Measurements from ENCODE around the gene CGREF1. TPM values are rescaled to one million over a fixed set of nuclear protein-coding genes. Genes with fewer than 3 reads are reported as not detected.

Gene CGREF1
- total and polyA plus RNA-seq, 2 donors (not counting 1 experiment from before 2014, with no cell fraction given): not detected

DNA sequence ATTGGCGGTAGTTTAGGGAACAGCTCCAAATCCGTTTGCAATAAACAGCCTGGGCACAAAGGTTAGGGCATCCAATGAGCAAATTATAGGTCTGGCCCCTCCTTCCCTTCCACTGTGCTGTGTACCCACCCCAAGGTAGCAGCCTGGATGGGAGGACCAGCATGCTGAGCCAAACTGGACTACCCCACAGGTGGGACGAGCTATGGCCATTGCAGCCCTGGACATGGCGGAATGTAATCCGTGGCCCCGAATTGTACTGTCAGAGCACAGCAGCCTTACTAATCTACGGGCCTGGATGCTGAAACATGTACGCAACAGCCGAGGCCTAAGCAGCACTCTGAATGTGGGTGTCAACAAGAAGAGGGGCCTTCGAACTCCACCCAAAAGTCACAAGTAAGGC lies 60.7 kb downstream of the CGREF1 start:
- no peaks in the 10 kb centered on the region for H4K20me1 ChIP-seq (ENCODE audit: control insufficient read depth, insufficient read depth, low read length, poor library complexity, severe bottlenecking)
- TF ChIP-seq, protein P1, sequence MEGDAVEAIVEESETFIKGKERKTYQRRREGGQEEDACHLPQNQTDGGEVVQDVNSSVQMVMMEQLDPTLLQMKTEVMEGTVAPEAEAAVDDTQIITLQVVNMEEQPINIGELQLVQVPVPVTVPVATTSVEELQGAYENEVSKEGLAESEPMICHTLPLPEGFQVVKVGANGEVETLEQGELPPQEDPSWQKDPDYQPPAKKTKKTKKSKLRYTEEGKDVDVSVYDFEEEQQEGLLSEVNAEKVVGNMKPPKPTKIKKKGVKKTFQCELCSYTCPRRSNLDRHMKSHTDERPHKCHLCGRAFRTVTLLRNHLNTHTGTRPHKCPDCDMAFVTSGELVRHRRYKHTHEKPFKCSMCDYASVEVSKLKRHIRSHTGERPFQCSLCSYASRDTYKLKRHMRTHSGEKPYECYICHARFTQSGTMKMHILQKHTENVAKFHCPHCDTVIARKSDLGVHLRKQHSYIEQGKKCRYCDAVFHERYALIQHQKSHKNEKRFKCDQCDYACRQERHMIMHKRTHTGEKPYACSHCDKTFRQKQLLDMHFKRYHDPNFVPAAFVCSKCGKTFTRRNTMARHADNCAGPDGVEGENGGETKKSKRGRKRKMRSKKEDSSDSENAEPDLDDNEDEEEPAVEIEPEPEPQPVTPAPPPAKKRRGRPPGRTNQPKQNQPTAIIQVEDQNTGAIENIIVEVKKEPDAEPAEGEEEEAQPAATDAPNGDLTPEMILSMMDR (IDR thresholded peaks at IDR 0.05): no peak
- TF ChIP-seq EZH2 (IDR thresholded peaks at IDR 0.05; ENCODE audit: borderline replicate concordance, insufficient read depth, low read depth, low read length, poor library complexity, severe bottlenecking): no peak
- Mint-ChIP-seq H3K27ac (no peak overlapping the region), H3K27me3 (no peaks in the 10 kb centered on the region), H3K4me3 (no peak overlapping the region), H3K9me3 (ENCODE audit: insufficient read depth) (no peaks in the 10 kb centered on the region), H3K4me1 (peaks cover under 1% of the 10 kb centered on the region)
- WGBS (ENCODE audit: insufficient coverage): 96% methylated on average over 9 of the region's 10 CpGs
- H3K9ac ChIP-seq (ENCODE audit: low read length): no peak overlapping the region
- DNase-seq: no peak
- no peaks in the 10 kb centered on the region for H3K79me2 ChIP-seq (ENCODE audit: control insufficient read depth, insufficient read depth, low read length)
- ATAC-seq (ENCODE audit: low read depth): no peak
- no peaks in the 10 kb centered on the region for H3K4me1 ChIP-seq (ENCODE audit: control insufficient read depth in 2 of 2, insufficient read depth in 2 of 2, low read length in 2 of 2)
- peaks cover 0 to 30% of the 10 kb centered on the region in 2 experiments for H3K36me3 ChIP-seq (replicated peaks in 1 of 2; ENCODE audit: control extremely low read depth in 1 of 2, control insufficient read depth in 1 of 2, extremely low read depth in 1 of 2, insufficient read depth in 2 of 2, low read length in 1 of 2)
- H3K27ac ChIP-seq (ENCODE audit: low read length in 2 of 2): no peak overlapping the region
- POLR2A ChIA-PET: no interaction called here
- no peak overlapping the region for H3K4me2 ChIP-seq (replicated peaks; ENCODE audit: low read depth, low read length, poor library complexity, severe bottlenecking)
- intact Hi-C loops (cut with micrococcal nuclease): no loop called here
- no peaks in the 10 kb centered on the region for H3K9me3 ChIP-seq (ENCODE audit: control extremely low read depth in 1 of 3, control insufficient read depth in 2 of 3, insufficient read depth in 1 of 3, low read length in 2 of 3)
- no peak overlapping the region for H2AFZ ChIP-seq (ENCODE audit: insufficient read depth, low read depth, low read length, poor library complexity, severe bottlenecking)
- CTCF ChIA-PET: no interaction called here
- H3K4me3 ChIP-seq (ENCODE audit: control extremely low read depth in 1 of 5, extremely low read depth in 1 of 5, insufficient read depth in 1 of 5, low read depth in 2 of 5, low read length in 4 of 5): no peak overlapping the region
- no peaks in the 10 kb centered on the region for H3K27me3 ChIP-seq (replicated peaks in 1 of 4; ENCODE audit: control extremely low read depth in 1 of 4, control insufficient read depth in 3 of 4, insufficient read depth in 4 of 4, low read length in 3 of 4)

GRCh38 chr2:27057184-27057583 lies 61.7 kb downstream of the CGREF1 start:
- intact Hi-C loops (cut with micrococcal nuclease): no loop called here
- CTCF ChIA-PET: no interaction called here
- 100% methylated on average over 1 of the region's 6 CpGs for WGBS (ENCODE audit: insufficient coverage)

More at GRCh38 chr2:27057184-27057583, 61.7 kb downstream of the CGREF1 start:
- Histone ChIP-seq H3K4me3 (ENCODE audit: control extremely low read depth in 1 of 5, extremely low read depth in 1 of 5, insufficient read depth in 1 of 5, low read depth in 2 of 5, low read length in 4 of 5) (no peak overlapping the region), H4K20me1 (ENCODE audit: control insufficient read depth, insufficient read depth, low read length, poor library complexity, severe bottlenecking) (no peaks in the 10 kb centered on the region), H3K4me2 (replicated peaks; ENCODE audit: low read depth, low read length, poor library complexity, severe bottlenecking) (no peak overlapping the region), H3K27me3 (replicated peaks in 1 of 4; ENCODE audit: control extremely low read depth in 1 of 4, control insufficient read depth in 3 of 4, insufficient read depth in 4 of 4, low read length in 3 of 4) (no peaks in the 10 kb centered on the region), H3K9me3 (ENCODE audit: control extremely low read depth in 1 of 3, control insufficient read depth in 2 of 3, insufficient read depth in 1 of 3, low read length in 2 of 3) (no peaks in the 10 kb centered on the region), H3K9ac (ENCODE audit: low read length) (no peak overlapping the region), H3K27ac (ENCODE audit: low read length in 2 of 2) (no peak overlapping the region), H2AFZ (ENCODE audit: insufficient read depth, low read depth, low read length, poor library complexity, severe bottlenecking) (no peak overlapping the region), H3K79me2 (ENCODE audit: control insufficient read depth, insufficient read depth, low read length) (no peaks in the 10 kb centered on the region), H3K4me1 (ENCODE audit: control insufficient read depth in 2 of 2, insufficient read depth in 2 of 2, low read length in 2 of 2) (peaks cover 2% of the 10 kb centered on the region in 2 donors), H3K36me3 (replicated peaks in 1 of 2; ENCODE audit: control extremely low read depth in 1 of 2, control insufficient read depth in 1 of 2, extremely low read depth in 1 of 2, insufficient read depth in 2 of 2, low read length in 1 of 2) (peaks cover 0 to 26% of the 10 kb centered on the region in 2 experiments)
- ATAC-seq (ENCODE audit: low read depth) (no peak), DNase-seq (no peak)
- TF ChIP-seq EZH2 (IDR thresholded peaks at IDR 0.05; ENCODE audit: borderline replicate concordance, insufficient read depth, low read depth, low read length, poor library complexity, severe bottlenecking): no peak
- TF ChIP-seq, protein P1 (IDR thresholded peaks at IDR 0.05): no peak
- H3K4me1 Mint-ChIP-seq: peaks cover 4% of the 10 kb centered on the region
- no peaks in the 10 kb centered on the region for H3K9me3 Mint-ChIP-seq (ENCODE audit: insufficient read depth)
- no peak overlapping the region for H3K27ac Mint-ChIP-seq
- no peak overlapping the region for H3K4me3 Mint-ChIP-seq
- H3K27me3 Mint-ChIP-seq: no peaks in the 10 kb centered on the region
- POLR2A ChIA-PET: no interaction called here
